Measurements from ENCODE around the gene NSRP1. TPM values are rescaled to one million over a fixed set of nuclear protein-coding genes. Genes with fewer than 3 reads are reported as not detected.

Gene NSRP1
- total and polyA plus RNA-seq, 10 donors, result 15.5 to 39.8 (median 27.9) TPM

DNA sequence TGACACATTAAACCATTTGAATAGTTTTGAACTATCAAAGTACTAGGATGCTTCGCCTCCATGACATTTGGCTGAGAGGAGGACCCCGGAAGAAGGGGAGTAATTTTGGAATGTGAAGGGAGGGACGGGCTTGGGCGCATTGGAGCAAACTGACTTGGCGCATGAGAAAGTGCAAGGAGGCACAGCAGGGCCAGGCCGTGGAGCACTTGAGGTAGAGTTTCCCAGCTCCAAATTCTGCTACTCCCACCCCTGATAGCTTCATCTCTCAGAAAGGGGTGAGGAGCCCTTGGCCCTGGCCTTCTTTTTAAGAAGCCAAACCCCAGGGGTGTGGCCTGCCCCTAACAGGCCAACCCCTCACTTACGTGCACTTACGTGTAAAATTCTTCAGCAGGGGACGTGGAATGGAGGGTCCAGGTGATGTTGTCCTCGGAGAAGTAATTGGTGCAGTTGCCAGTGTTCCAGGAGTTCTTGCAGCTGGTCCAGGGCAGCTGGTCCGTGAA is 101.2 kb downstream of the NSRP1 start:
- H3K4me3 ChIP-seq, result no peak overlapping the region
- H3K4me1 ChIP-seq, result no peaks in the 10 kb centered on the region
- H3K9me3 ChIP-seq, result no peaks in the 10 kb centered on the region
- peak; percentile 47 for DNase-seq
- no peak overlapping the region for H3K27ac ChIP-seq
- H3K36me3 ChIP-seq, result no peaks in the 10 kb centered on the region
- 85 to 93% (median 90%) methylated on average over 11 of the region's 11 CpGs for WGBS, 5 donors
- H3K27me3 ChIP-seq (replicated peaks in 1 of 7), result peaks cover 0 to 3% (median 0%) of the 10 kb centered on the region in 7 donors
- TF ChIP-seq CTCF (IDR thresholded peaks at IDR 0.05 in 8 of 11, conservative IDR thresholded peaks at IDR 0.05 in 3 of 11) (no peak), POLR2A (IDR thresholded peaks at IDR 0.05) (no peak), POLR2AphosphoS5 (IDR thresholded peaks at IDR 0.05) (no peak)
- intact Hi-C loops (cut with DNase I; ENCODE audit: low total_unique reads), result no loop called here

- Histone ChIP-seq H3K27ac (no peak overlapping the region), H3K4me3 (no peak overlapping the region), H3K36me3 (no peaks in the 10 kb centered on the region), H3K27me3 (replicated peaks in 1 of 7) (peaks cover 0 to 3% (median 0%) of the 10 kb centered on the region in 7 donors), H3K9me3 (no peaks in the 10 kb centered on the region), H3K4me1 (no peaks in the 10 kb centered on the region)
- TF ChIP-seq POLR2A (IDR thresholded peaks at IDR 0.05), result no peak
- no peak for TF ChIP-seq POLR2AphosphoS5 (IDR thresholded peaks at IDR 0.05)
- no peak for TF ChIP-seq CTCF (IDR thresholded peaks at IDR 0.05 in 8 of 11, conservative IDR thresholded peaks at IDR 0.05 in 3 of 11)
- intact Hi-C loops (cut with DNase I; ENCODE audit: low total_unique reads), result no loop called here
- 74 to 82% (median 79%) methylated on average over 9 of the region's 9 CpGs for WGBS, 5 donors
- DNase-seq, result peak; percentile 20
Observed at GRCh38 chr17:30218799-30219198, 102.2 kb downstream of the NSRP1 start.

DNA sequence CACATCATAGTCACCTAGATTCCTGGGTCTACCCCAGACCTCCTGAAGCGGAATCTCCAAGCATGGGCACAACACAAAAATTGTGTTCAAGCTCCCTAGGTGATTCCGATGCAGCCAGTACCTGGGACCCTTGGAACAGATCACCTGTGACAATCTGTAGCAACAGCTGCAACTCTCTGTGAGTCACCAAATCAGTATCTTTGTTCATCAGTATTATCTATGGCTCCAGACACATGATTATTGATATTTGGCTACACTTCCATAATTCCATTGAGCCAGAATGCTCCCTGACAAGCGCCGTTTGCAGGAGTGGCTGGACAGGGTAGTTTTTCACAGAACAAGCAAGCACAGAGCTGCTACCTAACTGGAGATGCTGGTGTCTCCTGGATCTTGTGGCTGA is 102.7 kb downstream of the NSRP1 start:
- intact Hi-C loops (cut with DNase I; ENCODE audit: low total_unique reads), result no loop called here
- Histone ChIP-seq H3K4me3 (no peak overlapping the region), H3K27ac (no peak overlapping the region), H3K27me3 (replicated peaks in 1 of 7) (peaks cover 0 to 3% (median 0%) of the 10 kb centered on the region in 7 donors), H3K4me1 (no peaks in the 10 kb centered on the region), H3K36me3 (no peaks in the 10 kb centered on the region), H3K9me3 (no peaks in the 10 kb centered on the region)
- WGBS, 5 donors, result 90 to 96% (median 93%) methylated on average over 4 of the region's 4 CpGs
- TF ChIP-seq CTCF (IDR thresholded peaks at IDR 0.05 in 8 of 11, conservative IDR thresholded peaks at IDR 0.05 in 3 of 11), result no peak
- TF ChIP-seq POLR2AphosphoS5 (IDR thresholded peaks at IDR 0.05), result no peak
- TF ChIP-seq POLR2A (IDR thresholded peaks at IDR 0.05), result no peak
- peak; percentile 6 for DNase-seq

GRCh38 chr17:30219833-30220232 is 103.2 kb downstream of the NSRP1 start:
- Histone ChIP-seq H3K36me3 (no peaks in the 10 kb centered on the region), H3K9me3 (no peaks in the 10 kb centered on the region), H3K4me1 (no peaks in the 10 kb centered on the region), H3K27ac (no peak overlapping the region), H3K27me3 (replicated peaks in 1 of 7) (peaks cover 0 to 3% (median 0%) of the 10 kb centered on the region in 7 donors), H3K4me3 (no peak overlapping the region)
- intact Hi-C loops (cut with DNase I; ENCODE audit: low total_unique reads), result no loop called here
- peak; percentile 2 for DNase-seq
- TF ChIP-seq CTCF (IDR thresholded peaks at IDR 0.05 in 8 of 11, conservative IDR thresholded peaks at IDR 0.05 in 3 of 11), result no peak
- no peak for TF ChIP-seq POLR2AphosphoS5 (IDR thresholded peaks at IDR 0.05)
- no peak for TF ChIP-seq POLR2A (IDR thresholded peaks at IDR 0.05)
- 73 to 89% (median 77%) methylated on average over 7 of the region's 7 CpGs for WGBS, 5 donors
